Heart left ventricle (tissue), 16 donors: Measurements from ENCODE around the gene LRFN5. TPM values are rescaled to one million over a fixed set of nuclear protein-coding genes. Genes with fewer than 3 reads are reported as not detected.

ENCODE experiments used
- ATAC-seq, 4 donors: fragments of 200-7000 bp; cut with Tn5 transposase; one replicate each; pipeline ENCODE4 v1.9.1; 2020 to 2022; ENCODE audit warnings: moderate library complexity in 4 of 4, mild to moderate bottlenecking in 3 of 4, moderate number of reproducible peaks in 1 of 4
- DNase-seq, 5 donors: peaks; one replicate each; pipeline ENCODE4 v3.0.0-alpha.2; 2020
- H3K27ac ChIP-seq, 12 donors: fragments of 200-600 bp; sonication (generic) in 4 of 12; one replicate each; pipeline versions ENCODE4 v1.5.0 to v1.8.0; 2016 to 2022; ENCODE audit warnings: mild to moderate bottlenecking in 2 of 12
- H3K27me3 ChIP-seq, 9 donors: fragments of 200-600 bp; sonication (generic) in 2 of 9; one replicate each; pipeline versions ENCODE4 v1.5.1 to v1.8.0; 2016 to 2022; ENCODE audit warnings: mild to moderate bottlenecking in 3 of 9
- H3K36me3 ChIP-seq, 9 donors: fragments of 200-600 bp; sonication (generic) in 2 of 9; one replicate each; pipeline versions ENCODE4 v1.5.0 to v1.8.0; 2018 to 2022; ENCODE audit warnings: mild to moderate bottlenecking in 2 of 9
- H3K4me1 ChIP-seq, 12 donors: fragments of 200-600 bp; sonication (generic) in 4 of 12; one replicate each; pipeline versions ENCODE4 v1.5.0 to v1.8.0; 2016 to 2022; ENCODE audit warnings: mild to moderate bottlenecking in 3 of 12
- H3K4me3 ChIP-seq, 12 donors: fragments of 200-600 bp; sonication (generic) in 4 of 12; one replicate each; pipeline versions ENCODE4 v1.5.0 to v1.8.0; 2017 to 2022; ENCODE audit warnings: mild to moderate bottlenecking in 9 of 12, moderate library complexity in 4 of 12
- H3K9me3 ChIP-seq, 12 donors: fragments of 200-600 bp; sonication (generic) in 4 of 12; one replicate each; pipeline versions ENCODE4 v1.5.0 to v1.8.0; 2016 to 2022; ENCODE audit warnings: mild to moderate bottlenecking in 1 of 12
- CTCF ChIP-seq, 12 donors: fragments of 200-600 bp; sonication (generic) in 4 of 12; IDR thresholded peaks; one replicate each; pipeline versions ENCODE4 v1.5.0 to v1.8.0; 2018 to 2022; ENCODE audit warnings: antibody characterized with exemption in 12 of 12, mild to moderate bottlenecking in 5 of 12
- POLR2A ChIP-seq, 2 donors: fragments of 450-650 bp; IDR thresholded peaks; one replicate each; pipeline ENCODE4 v1.6.1; 2017; ENCODE audit warnings: antibody characterized with exemption in 2 of 2, mild to moderate bottlenecking in 2 of 2, moderate library complexity in 2 of 2
- WGBS, 4 donors: extraction: QIAGEN DNeasy Blood & Tissue Kit in 2 of 4; methylation state at CpG; one replicate each; pipeline versions ENCODE4 v1.1.5 to v1.1.7; 2013 to 2018; 5-methylcytosine and 5-hydroxymethylcytosine counted together
- intact Hi-C, 10 donors: fragments of 100-400 bp; cut with DNase I; formaldehyde crosslinking; loops; one replicate each; pipeline versions ENCODE4 v1.11.1 to v1.14.2; 2022
- polyA plus RNA-seq, 2 donors: library from polyadenylated mRNA; stranded (reverse); fragments of 200-250 nt; gene quantifications; one replicate each; pipeline ENCODE4 v1.2.3, GENCODE V29; 2013
- total RNA-seq, 9 donors: library from RNA; depleted of rRNA in 2 of 9; stranded (reverse); fragments of >200 nt in 2 of 9; fragmentation: NEBNext Ultra II Directional in 3 of 9; extraction: Animal tissue kit (Norgen Biotek cat#: 25700) in 3 of 9; gene quantifications; one replicate each; pipeline versions ENCODE4 v1.1.0 to v1.2.4, GENCODE V29; 2016 to 2023
- donor health status: ischemic (EF 13 %, LVEDD 7.1; RV severe dilation, severe dysfunction).
- donor health status: healthy with polysubstance abuse.
- donor health status: DM: no; HTN: yes; CAD: no.
- donor health status: DM: no; HTN: no; CAD: no.
- donor health status: ischemic (EF 25% LVEDD 6.9; RV normal size, moderate dysfunction).
- donor health status: ischemic (EF 25% LVEDD 5.7; RV mildly dilated, moderate dysfunction).
- donor health status: healthy.
- donor health status: DM: yes; HTN: yes; CAD: no.
- donor health status: ischemic (EF 35%, LVEDD 5.7; RV mildly dilated, moderate dysfunction).
- donor health status: nonischemic (EF 11% LVEDD 7.7; RV severe dilation, severe dysfunction).
- donor health status: DM: yes; HTN: yes; CAD: no.
- donor health status: PGD.
- donor health status: ischemic (EF 29% LVEDD 5.4; RV normal size, mild dysfunction).
- donor health status: nonischemic (EF 23%, LVEDD 6.1; RV moderate dilation, normal function).

Gene LRFN5
- total and polyA plus RNA-seq, 11 donors, result 0.11 to 0.91 (median 0.38) TPM

- TF ChIP-seq POLR2A (IDR thresholded peaks at IDR 0.05), result no peak
- TF ChIP-seq CTCF (IDR thresholded peaks at IDR 0.05), result no peak
- intact Hi-C loops, result no loop called here
- Histone ChIP-seq H3K4me1 (no peaks in the 10 kb centered on the region), H3K4me3 (no peak overlapping the region), H3K9me3 (peaks cover 0 to 4% (median 0%) of the 10 kb centered on the region in 12 donors), H3K36me3 (no peaks in the 10 kb centered on the region), H3K27ac (no peak overlapping the region), H3K27me3 (no peaks in the 10 kb centered on the region)
- DNase-seq, result no peak
- WGBS, 4 donors, result 59 to 79% (median 65%) methylated on average over 1 of the region's 1 CpG
- no peak for ATAC-seq
Observed at GRCh38 chr14:41642367-41642766, 35.7 kb downstream of the LRFN5 start.

GRCh38 chr14:41642789-41643188, 36.1 kb downstream of the LRFN5 start:
- H3K36me3 ChIP-seq, result no peaks in the 10 kb centered on the region
- peaks cover 0 to 1% (median 0%) of the 10 kb centered on the region in 12 donors for H3K9me3 ChIP-seq
- no peak for DNase-seq
- H3K4me3 ChIP-seq, result no peak overlapping the region
- intact Hi-C loops, result no loop called here
- H3K27ac ChIP-seq, result no peak overlapping the region
- WGBS, 4 donors, result 91 to 96% (median 93%) methylated on average over 2 of the region's 2 CpGs
- no peaks in the 10 kb centered on the region for H3K27me3 ChIP-seq
- no peak for ATAC-seq
- no peaks in the 10 kb centered on the region for H3K4me1 ChIP-seq
- no peak for TF ChIP-seq CTCF (IDR thresholded peaks at IDR 0.05)
- TF ChIP-seq POLR2A (IDR thresholded peaks at IDR 0.05), result no peak

GRCh38 chr14:41644606-41645005, 37.9 kb downstream of the LRFN5 start:
- Histone ChIP-seq H3K36me3 (no peaks in the 10 kb centered on the region), H3K27ac (no peak overlapping the region), H3K27me3 (no peaks in the 10 kb centered on the region), H3K4me3 (no peak overlapping the region), H3K9me3 (no peaks in the 10 kb centered on the region), H3K4me1 (no peaks in the 10 kb centered on the region)
- DNase-seq (no peak), ATAC-seq (no peak)
- TF ChIP-seq CTCF (IDR thresholded peaks at IDR 0.05) (no peak), POLR2A (IDR thresholded peaks at IDR 0.05) (no peak)
- WGBS, 4 donors, result 85 to 96% (median 87%) methylated on average over 1 of the region's 1 CpG
- intact Hi-C loops, result no loop called here

- no peaks in the 10 kb centered on the region for H3K9me3 ChIP-seq
- intact Hi-C loops, result no loop called here
- H3K27me3 ChIP-seq, result no peaks in the 10 kb centered on the region
- 61 to 80% (median 74%) methylated on average over 1 of the region's 1 CpG for WGBS, 4 donors
- ATAC-seq (no peak), DNase-seq (no peak)
- no peaks in the 10 kb centered on the region for H3K36me3 ChIP-seq
- H3K27ac ChIP-seq, result no peak overlapping the region
- no peak overlapping the region for H3K4me3 ChIP-seq
- TF ChIP-seq POLR2A (IDR thresholded peaks at IDR 0.05) (no peak), CTCF (IDR thresholded peaks at IDR 0.05) (no peak)
- H3K4me1 ChIP-seq, result no peaks in the 10 kb centered on the region
Observed at GRCh38 chr14:41650802-41651201, 44.1 kb downstream of the LRFN5 start.
